Gastroesophageal sphincter (tissue), 4 donors: ENCODE measurements around the gene GYS1. TPM values are rescaled to one million over a fixed set of nuclear protein-coding genes. Genes with fewer than 3 reads are reported as not detected.
A peak's percentile ranks its signal among the peaks of the same experiment; 100 is the strongest.

ENCODE experiments used
- ATAC-seq: fragments of 150-250 bp; one replicate; pipeline ENCODE4 v1.9.1; 2016; ENCODE audit warnings: mild to moderate bottlenecking, moderate library complexity
- H3K27ac ChIP-seq, 4 donors: fragments of 200-600 bp; sonication (generic) in 3 of 4; 1 replicate in 3 of 4; 2 replicates in 1 of 4; pipeline ENCODE4 v1.5.1; 2016 to 2019
- H3K27me3 ChIP-seq: fragments of 200-600 bp; sonication (generic); one replicate; pipeline ENCODE4 v1.5.1; 2019
- H3K36me3 ChIP-seq, 2 donors: fragments of 200-600 bp; sonication (generic); one replicate each; pipeline ENCODE4 v1.5.1; 2019; ENCODE audit warnings: control low read depth in 1 of 2
- H3K4me1 ChIP-seq, 3 donors: fragments of 200-600 bp; sonication (generic); 1 replicate in 2 of 3; 2 replicates in 1 of 3; pipeline ENCODE4 v1.5.1; 2016 to 2019; ENCODE audit warnings: control low read depth in 2 of 3
- H3K4me3 ChIP-seq, 2 donors: fragments of 200-600 bp; sonication (generic); one replicate each; pipeline ENCODE4 v1.5.1; 2019; ENCODE audit warnings: mild to moderate bottlenecking in 1 of 2, moderate library complexity in 1 of 2
- H3K9me3 ChIP-seq, 3 donors: fragments of 200-600 bp; sonication (generic); one replicate each; pipeline ENCODE4 v1.5.1; 2017 to 2019; ENCODE audit warnings: control low read depth in 2 of 3
- CTCF ChIP-seq, 4 experiments: fragments of 200-600 bp in 2 of 4; fragments of 450-650 bp in 2 of 4; sonication (generic) in 1 of 4; IDR thresholded peaks; one replicate each; pipeline ENCODE4 v1.5.1; 2017 to 2019; ENCODE audit warnings: antibody characterized with exemption in 4 of 4, mild to moderate bottlenecking in 2 of 4, moderate library complexity in 2 of 4
- EP300 ChIP-seq: sonication (generic); formaldehyde crosslinking; IDR thresholded peaks from one replicate; pipeline ENCODE4 v1.6.1; 2017; ENCODE audit warnings: antibody characterized with exemption, mild to moderate bottlenecking
- POLR2A ChIP-seq, 2 donors: fragments of 450-650 bp; IDR thresholded peaks; one replicate each; pipeline ENCODE4 v1.6.1; 2017; ENCODE audit warnings: antibody characterized with exemption in 2 of 2, mild to moderate bottlenecking in 2 of 2, moderate library complexity in 1 of 2
- POLR2AphosphoS5 ChIP-seq: sonication (generic); formaldehyde crosslinking; IDR thresholded peaks from one replicate; pipeline ENCODE4 v1.6.1; 2017; ENCODE audit warnings: antibody characterized with exemption
- WGBS, 2 donors: methylation state at CpG; one replicate each; pipeline ENCODE4 v1.1.5; 2018; ENCODE audit warnings: low coverage in 1 of 2; 5-methylcytosine and 5-hydroxymethylcytosine counted together
- total RNA-seq, 4 donors: library from RNA; depleted of rRNA; stranded (reverse); fragments of >200 nt; gene quantifications; one replicate each; pipeline ENCODE4 v1.1.0, GENCODE V29; 2016

Gene GYS1
- total RNA-seq, 4 donors from 2014 or later: 22.1 to 44.4 (median 38.5) TPM

- H3K4me3 ChIP-seq: peak overlapping the region; percentile 25 to 53
- peak overlapping the region in 1 of 4 donors; percentile 27 for H3K27ac ChIP-seq
- WGBS, 2 donors: 0% methylated on average over 2 of the region's 62 CpGs; no CpG with 5 or more reads in 1 of the 2 donors
- peak; percentile 70 for ATAC-seq
- peaks cover 54% of the 10 kb centered on the region for H3K27me3 ChIP-seq
- no peaks in the 10 kb centered on the region for H3K9me3 ChIP-seq
- H3K36me3 ChIP-seq: peaks cover 0 to 36% of the 10 kb centered on the region in 2 donors
- H3K4me1 ChIP-seq: peaks cover 0 to 27% (median 7%) of the 10 kb centered on the region in 3 donors
- TF ChIP-seq POLR2AphosphoS5: no peak
- peak in 3 of 4 experiments; percentile 31 to 57 (median 57) for TF ChIP-seq CTCF (IDR thresholded peaks at IDR 0.05)
These were observed 24.7 kb upstream of the GYS1 start for GRCh38 chr19:49017666-49018351.

GRCh38 chr19:49017041-49017665 is 24.0 kb upstream of the GYS1 start, which contains the start of gene LHB:
TSS of gene LHB (minus strand) at chr19:49017091. CDS start at chr19:49017081, 10 bp downstream.
- TF ChIP-seq EP300 (no peak), CTCF (IDR thresholded peaks at IDR 0.05) (no peak), POLR2A (IDR thresholded peaks at IDR 0.05) (no peak), POLR2AphosphoS5 (no peak)
- H3K36me3 ChIP-seq: peaks cover 0 to 42% of the 10 kb centered on the region in 2 donors
- WGBS, 2 donors: 39% methylated on average over 3 of the region's 17 CpGs; no CpG with 5 or more reads in 1 of the 2 donors
- H3K4me1 ChIP-seq: peaks cover 0 to 27% (median 7%) of the 10 kb centered on the region in 3 donors
- no peak for ATAC-seq
- peak within 1 kb of the TSS in 1 of 4 donors; percentile 27 for H3K27ac ChIP-seq
- H3K9me3 ChIP-seq: no peaks in the 10 kb centered on the region
- H3K27me3 ChIP-seq: peaks cover 49% of the 10 kb centered on the region
- H3K4me3 ChIP-seq: peak within 1 kb of the TSS; percentile 25 to 53

GRCh38 chr19:49016067-49016839 is 23.1 kb upstream of the GYS1 start:
- H3K9me3 ChIP-seq: no peaks in the 10 kb centered on the region
- no peak overlapping the region for H3K4me3 ChIP-seq
- no peak for TF ChIP-seq POLR2A (IDR thresholded peaks at IDR 0.05)
- no peak for TF ChIP-seq EP300
- no peak for TF ChIP-seq POLR2AphosphoS5
- no peak for TF ChIP-seq CTCF (IDR thresholded peaks at IDR 0.05)
- peaks cover 46% of the 10 kb centered on the region for H3K27me3 ChIP-seq
- peaks cover 0 to 51% of the 10 kb centered on the region in 2 donors for H3K36me3 ChIP-seq
- ATAC-seq: no peak
- 100% methylated on average over 1 of the region's 29 CpGs; no CpG with 5 or more reads in 1 of the 2 donors for WGBS, 2 donors
- H3K27ac ChIP-seq: no peak overlapping the region
- peaks cover 0 to 27% (median 7%) of the 10 kb centered on the region in 3 donors for H3K4me1 ChIP-seq

GRCh38 chr19:49014870-49015255 is 21.8 kb upstream of the GYS1 start:
- Histone ChIP-seq H3K27me3 (peaks cover 32% of the 10 kb centered on the region), H3K36me3 (peaks cover 0 to 65% of the 10 kb centered on the region in 2 donors), H3K9me3 (no peaks in the 10 kb centered on the region), H3K27ac (no peak overlapping the region), H3K4me3 (no peak overlapping the region), H3K4me1 (peaks cover 0 to 27% (median 7%) of the 10 kb centered on the region in 3 donors)
- ATAC-seq: no peak
- 82 to 96% methylated on average over 4 to 5 of the region's 18 CpGs for WGBS, 2 donors
- TF ChIP-seq CTCF (IDR thresholded peaks at IDR 0.05) (no peak), EP300 (no peak), POLR2A (IDR thresholded peaks at IDR 0.05) (no peak), POLR2AphosphoS5 (no peak)
